ENCODE data around the gene NT5C1A. TPM values are rescaled to one million over a fixed set of nuclear protein-coding genes. Genes with fewer than 3 reads are reported as not detected.

The NT5C1A gene
- total RNA-seq, 1 donor from 2014 or later, result 0.56 TPM

DNA sequence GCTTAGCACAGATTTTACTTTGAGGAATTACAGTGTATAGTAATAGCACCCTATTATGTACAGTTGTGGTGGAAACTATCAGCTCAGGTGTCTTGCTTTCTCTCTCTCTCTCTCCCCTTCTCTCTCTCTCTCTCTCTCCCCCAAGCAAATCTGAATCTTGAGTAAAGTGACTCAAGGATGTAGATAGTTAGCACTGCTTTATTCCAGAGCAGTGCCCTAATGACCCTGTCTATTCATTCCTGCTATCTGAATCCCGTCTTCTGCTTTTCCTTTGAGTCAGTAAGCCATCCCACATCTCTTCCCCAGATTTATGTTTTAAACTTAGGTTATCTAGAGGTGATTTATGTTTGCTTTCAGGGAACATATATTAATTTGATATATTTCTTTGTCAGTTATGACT, 24.5 kb upstream of the NT5C1A start:
- H3K4me1 Mint-ChIP-seq, result peaks cover 9% of the 10 kb centered on the region
- H3K27me3 Mint-ChIP-seq, result peaks cover 55% of the 10 kb centered on the region
- DNase-seq, result no peak
- intact Hi-C loops (cut with micrococcal nuclease), result no loop called here
- H3K27ac Mint-ChIP-seq, result no peak overlapping the region
- no peaks in the 10 kb centered on the region for H3K9me3 Mint-ChIP-seq
- H3K36me3 Mint-ChIP-seq (ENCODE audit: low read depth), result no peaks in the 10 kb centered on the region
- no peak overlapping the region for H3K4me3 Mint-ChIP-seq

DNA sequence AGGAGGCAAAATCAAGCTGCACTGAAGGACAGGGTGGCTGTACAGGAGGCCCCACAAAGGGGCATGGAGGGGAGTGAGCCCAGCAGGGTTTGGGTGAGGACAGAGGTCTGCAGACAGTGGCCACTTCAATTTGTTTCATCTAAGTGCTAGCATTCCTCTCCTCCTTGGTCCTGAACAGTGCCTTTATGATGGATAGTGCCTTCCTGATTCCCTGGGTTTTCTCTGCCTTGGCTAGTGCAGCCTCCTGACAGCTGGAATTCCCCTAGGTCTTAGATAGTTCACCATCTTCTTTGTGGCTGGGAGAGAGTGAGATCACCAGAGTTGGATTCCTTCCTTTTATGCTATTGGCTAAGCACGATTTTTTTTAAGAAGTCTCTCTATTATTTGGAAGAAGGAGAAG, 23.1 kb upstream of the NT5C1A start:
- Mint-ChIP-seq H3K27ac (no peak overlapping the region), H3K36me3 (ENCODE audit: low read depth) (no peaks in the 10 kb centered on the region), H3K27me3 (peaks cover 56% of the 10 kb centered on the region), H3K4me1 (peaks cover 20% of the 10 kb centered on the region), H3K9me3 (no peaks in the 10 kb centered on the region), H3K4me3 (no peak overlapping the region)
- intact Hi-C loops (cut with micrococcal nuclease), result no loop called here
- DNase-seq, result no peak

DNA sequence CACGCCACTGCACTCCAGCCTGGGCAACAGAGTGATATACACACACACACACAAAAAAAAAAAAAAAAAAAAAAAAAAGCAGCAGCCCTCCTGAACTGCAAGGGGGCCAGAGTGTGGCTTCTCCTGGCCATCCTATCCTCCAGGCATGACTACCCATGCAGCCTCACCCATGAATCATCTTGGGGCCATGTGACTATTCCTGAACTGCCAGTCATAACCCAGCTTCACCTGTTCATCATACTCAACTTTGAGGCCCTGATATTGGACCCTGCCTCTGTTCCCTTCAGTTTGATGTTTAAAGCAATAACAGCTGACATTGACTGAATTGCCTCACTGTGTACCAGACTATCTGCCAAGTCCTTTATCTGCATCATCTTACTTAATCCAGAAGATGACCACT, 22.1 kb upstream of the NT5C1A start:
- no peak for DNase-seq
- Mint-ChIP-seq H3K27ac (no peak overlapping the region), H3K4me3 (no peak overlapping the region), H3K4me1 (peaks cover 22% of the 10 kb centered on the region), H3K27me3 (peaks cover 58% of the 10 kb centered on the region), H3K36me3 (ENCODE audit: low read depth) (no peaks in the 10 kb centered on the region), H3K9me3 (no peaks in the 10 kb centered on the region)
- intact Hi-C loops (cut with micrococcal nuclease), result loop anchor here (5.0 kb wide), 3 partner anchors 33 to 103 kb away; no protein-coding TSS in a partner anchor

DNA sequence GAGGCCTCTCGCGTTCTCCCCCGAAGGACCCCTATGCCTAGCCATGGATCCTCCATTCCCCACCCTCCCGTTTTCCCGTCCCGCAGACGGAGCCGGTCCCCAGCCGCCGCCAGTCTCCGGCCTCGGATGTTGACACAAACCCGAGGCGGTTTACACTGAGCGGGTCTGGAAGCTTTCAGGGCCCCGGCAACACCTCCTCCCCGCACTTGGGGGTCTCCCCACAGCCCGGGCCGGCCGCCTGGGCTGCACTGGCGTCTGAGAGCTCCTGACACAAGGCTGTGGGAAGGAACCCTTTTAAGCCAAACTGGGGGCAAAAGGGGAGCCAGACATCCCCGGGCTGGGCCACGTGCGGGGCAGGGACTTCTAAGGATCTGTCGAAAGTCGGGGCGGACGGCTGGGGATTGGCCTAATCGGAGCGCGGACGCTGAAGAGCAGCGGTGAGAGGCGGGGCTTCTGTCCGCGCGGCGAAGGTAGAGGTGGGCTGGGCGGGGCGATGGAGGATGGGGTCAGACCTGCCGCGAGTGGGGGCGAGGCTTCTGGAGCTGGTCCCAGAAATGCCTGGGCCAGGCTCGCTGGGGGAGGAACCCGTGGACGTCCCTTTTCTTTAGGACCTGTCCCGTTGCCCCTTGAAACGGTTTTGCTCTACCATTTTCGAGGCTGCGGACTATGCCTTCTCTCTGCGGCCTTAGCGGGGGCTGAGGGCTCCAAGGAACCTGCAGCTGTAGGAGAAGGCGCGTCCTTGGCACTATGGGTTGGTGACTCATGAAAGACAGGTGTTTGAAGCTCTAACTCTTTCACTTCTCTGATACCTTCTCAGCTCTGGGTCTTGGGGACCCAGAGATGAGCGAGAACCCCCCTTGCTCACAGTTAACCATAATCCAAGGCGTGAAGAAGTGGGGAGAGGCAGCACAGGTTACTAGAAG, 20.5 kb upstream of the NT5C1A start:
- Mint-ChIP-seq H3K27ac (no peak overlapping the region), H3K4me1 (peaks cover 27% of the 10 kb centered on the region), H3K36me3 (ENCODE audit: low read depth) (no peaks in the 10 kb centered on the region), H3K27me3 (peaks cover 56% of the 10 kb centered on the region), H3K4me3 (peak overlapping the region; percentile 87), H3K9me3 (no peaks in the 10 kb centered on the region)
- DNase-seq, result peak; percentile 66
- intact Hi-C loops (cut with micrococcal nuclease), result loop anchor here (5.0 kb wide), 3 partner anchors 35 to 105 kb away; no protein-coding TSS in a partner anchor

DNA sequence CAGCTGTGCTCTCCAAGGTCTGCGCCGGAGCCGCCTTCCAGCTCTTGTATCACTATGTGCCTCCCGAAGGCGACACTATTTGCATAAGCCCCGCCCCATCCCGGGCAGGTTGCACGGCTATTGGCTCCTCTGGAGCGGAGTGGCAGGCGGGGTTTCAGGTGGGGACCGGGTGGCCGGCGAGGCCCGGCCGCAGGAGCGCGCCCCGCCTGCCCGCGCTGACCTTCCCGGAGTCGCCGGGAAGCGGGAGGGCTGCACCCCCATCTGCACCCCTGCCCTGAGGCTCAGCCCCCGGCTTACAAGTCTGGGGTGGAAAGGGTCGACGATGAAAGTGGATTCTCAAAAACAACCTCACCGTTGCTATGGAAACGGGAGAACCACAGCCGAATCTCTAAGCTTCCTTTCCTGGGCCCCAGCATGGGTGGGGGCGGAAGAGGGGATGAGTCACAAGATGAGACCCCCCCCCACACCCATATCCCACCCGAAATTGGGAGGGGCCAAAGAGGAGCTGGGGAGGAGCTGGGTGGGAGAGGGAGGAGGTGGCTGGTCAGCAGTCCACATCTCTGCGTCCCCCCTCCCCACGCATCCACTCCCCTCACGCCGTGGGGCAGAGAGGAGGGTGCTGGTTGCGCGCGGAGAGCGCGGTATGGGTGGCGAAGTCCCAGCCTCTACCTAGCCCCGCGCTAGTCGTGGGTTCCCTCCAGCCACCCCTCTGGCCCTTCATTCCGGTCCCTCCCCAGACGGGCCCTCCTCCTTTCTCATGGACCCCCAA, 19.7 kb upstream of the NT5C1A start, which contains the start of gene HPCAL4:
Gene HPCAL4, minus strand, starts transcription at position 51 of the 769 bp plus-strand sequence. CDS start 6,830 bp downstream, outside the sequence.
- Mint-ChIP-seq H3K4me3 (peak within 1 kb of the TSS; percentile 87), H3K27me3 (peaks cover 49% of the 10 kb centered on the region), H3K27ac (peak within 1 kb of the TSS; percentile 78), H3K4me1 (peaks cover 27% of the 10 kb centered on the region), H3K9me3 (no peaks in the 10 kb centered on the region), H3K36me3 (ENCODE audit: low read depth) (no peaks in the 10 kb centered on the region)
- intact Hi-C loops (cut with micrococcal nuclease), result loop anchor here (1.0 to 5.0 kb wide), 4 partner anchors 24 to 106 kb away; no protein-coding TSS in a partner anchor
- peak; percentile 97 for DNase-seq

DNA sequence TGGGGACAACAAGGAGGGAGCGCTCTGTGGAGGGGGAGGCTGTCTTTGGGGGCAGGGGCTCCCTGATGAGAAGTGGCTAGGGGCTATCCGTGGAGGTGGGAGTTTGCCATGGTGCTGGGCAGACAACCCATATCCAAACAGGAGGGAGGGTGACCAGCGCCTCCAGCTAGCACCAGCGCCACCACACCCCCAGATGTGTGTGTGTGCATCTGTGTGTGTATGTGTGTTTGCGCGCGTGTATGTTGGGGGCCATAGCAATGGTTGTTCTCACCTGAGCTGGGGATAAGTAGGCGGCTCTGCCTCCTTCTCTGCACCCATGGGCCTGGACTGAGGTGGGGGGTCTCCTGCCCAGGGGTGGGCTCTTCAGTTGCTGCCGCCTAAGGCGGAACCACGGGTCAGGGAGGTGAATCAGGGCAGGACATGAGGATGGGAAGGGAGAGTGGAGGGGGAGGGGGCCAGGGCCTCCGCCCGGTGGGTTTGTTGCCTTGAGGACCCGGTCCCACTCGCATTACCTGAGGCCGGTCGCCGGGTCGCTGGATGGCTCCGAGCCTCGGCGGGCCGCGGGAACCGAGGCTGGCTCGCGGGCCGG, 19.0 kb upstream of the NT5C1A start:
- Mint-ChIP-seq H3K4me3 (peak overlapping the region; percentile 87), H3K9me3 (no peaks in the 10 kb centered on the region), H3K27ac (peak overlapping the region; percentile 78), H3K4me1 (peaks cover 27% of the 10 kb centered on the region), H3K27me3 (peaks cover 51% of the 10 kb centered on the region), H3K36me3 (ENCODE audit: low read depth) (no peaks in the 10 kb centered on the region)
- intact Hi-C loops (cut with micrococcal nuclease), result loop anchor here (1.0 to 5.0 kb wide), 4 partner anchors 24 to 106 kb away; no protein-coding TSS in a partner anchor
- no peak for DNase-seq

DNA sequence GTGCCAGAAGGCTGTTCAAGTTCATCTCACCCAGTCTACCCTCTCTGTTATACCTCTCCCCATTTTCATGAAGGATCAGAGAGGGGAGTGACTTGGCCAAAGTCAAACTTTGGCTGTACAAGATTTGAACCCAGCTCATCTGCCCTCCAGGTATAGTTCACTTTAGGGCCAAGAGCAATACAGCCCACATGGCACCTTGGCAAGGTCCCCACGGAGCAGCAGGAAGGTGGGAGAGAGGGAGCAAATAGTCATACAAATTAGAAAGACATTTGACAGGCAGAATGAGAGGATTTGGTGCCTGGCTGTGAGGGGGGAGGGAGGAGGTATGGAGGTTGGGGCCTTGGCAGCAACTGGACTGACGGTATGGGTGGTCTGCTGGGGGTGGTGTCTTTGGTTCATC, 18.3 kb upstream of the NT5C1A start:
- Mint-ChIP-seq H3K36me3 (ENCODE audit: low read depth) (no peaks in the 10 kb centered on the region), H3K4me1 (peaks cover 27% of the 10 kb centered on the region), H3K27me3 (peaks cover 48% of the 10 kb centered on the region), H3K9me3 (no peaks in the 10 kb centered on the region), H3K4me3 (peak overlapping the region; percentile 87), H3K27ac (peak overlapping the region; percentile 25)
- no peak for DNase-seq
- intact Hi-C loops (cut with micrococcal nuclease), result loop anchor here (5.0 kb wide), 3 partner anchors 33 to 107 kb away; no protein-coding TSS in a partner anchor

DNA sequence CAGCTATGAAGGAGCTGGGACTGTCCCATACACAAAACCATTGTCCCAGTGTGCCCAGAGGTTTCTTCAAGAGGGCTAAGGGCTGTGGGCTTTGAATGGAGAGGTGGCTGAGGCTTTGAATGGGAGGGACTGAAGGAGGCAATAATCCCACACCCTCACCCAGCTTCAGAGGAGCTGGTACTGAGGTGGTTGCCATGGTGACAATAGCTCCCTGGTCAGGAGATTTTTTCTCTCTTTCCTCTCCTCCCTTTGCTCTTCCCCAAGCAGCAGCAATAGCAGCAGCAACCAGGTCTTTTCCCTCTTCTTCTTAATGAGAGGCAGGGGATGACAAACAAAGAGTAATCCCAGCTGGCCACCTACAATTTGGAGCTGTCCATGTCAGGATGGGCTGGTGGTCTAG, 17.7 kb upstream of the NT5C1A start:
- no peak for DNase-seq
- H3K4me3 Mint-ChIP-seq, result no peak overlapping the region
- peaks cover 50% of the 10 kb centered on the region for H3K27me3 Mint-ChIP-seq

DNA sequence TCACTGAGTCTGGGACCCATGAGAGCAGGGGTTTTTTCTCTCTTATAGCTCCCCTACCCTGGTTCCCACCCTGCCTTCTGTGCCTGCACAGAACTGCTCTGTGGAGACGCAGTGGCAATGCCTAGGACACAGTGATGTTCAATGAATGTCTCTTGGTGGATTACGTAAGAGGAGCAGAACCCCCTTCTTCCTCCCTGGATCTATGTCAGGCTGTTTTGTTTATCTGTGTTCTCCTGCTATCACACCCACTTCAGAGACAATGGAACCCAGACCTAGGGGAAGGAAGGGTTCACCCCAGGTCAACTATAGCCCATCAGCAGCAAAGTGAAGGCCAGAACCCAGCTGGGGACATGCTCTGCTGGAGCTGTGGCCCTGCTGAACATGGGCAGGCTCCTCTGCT, 17.3 kb upstream of the NT5C1A start:
- no peak overlapping the region for H3K27ac Mint-ChIP-seq
- peaks cover 21% of the 10 kb centered on the region for H3K4me1 Mint-ChIP-seq
- H3K27me3 Mint-ChIP-seq, result peaks cover 50% of the 10 kb centered on the region
- no peaks in the 10 kb centered on the region for H3K36me3 Mint-ChIP-seq (ENCODE audit: low read depth)
- H3K4me3 Mint-ChIP-seq, result no peak overlapping the region
- H3K9me3 Mint-ChIP-seq, result no peaks in the 10 kb centered on the region
- intact Hi-C loops (cut with micrococcal nuclease), result no loop called here
- no peak for DNase-seq

More for the DNA sequence above, 17.7 kb upstream of the NT5C1A start:
- Mint-ChIP-seq H3K36me3 (ENCODE audit: low read depth) (no peaks in the 10 kb centered on the region), H3K27ac (no peak overlapping the region), H3K9me3 (no peaks in the 10 kb centered on the region), H3K4me1 (peaks cover 24% of the 10 kb centered on the region)
- intact Hi-C loops (cut with micrococcal nuclease), result loop anchor here (5.0 kb wide), 3 partner anchors 32 to 108 kb away; no protein-coding TSS in a partner anchor

DNA sequence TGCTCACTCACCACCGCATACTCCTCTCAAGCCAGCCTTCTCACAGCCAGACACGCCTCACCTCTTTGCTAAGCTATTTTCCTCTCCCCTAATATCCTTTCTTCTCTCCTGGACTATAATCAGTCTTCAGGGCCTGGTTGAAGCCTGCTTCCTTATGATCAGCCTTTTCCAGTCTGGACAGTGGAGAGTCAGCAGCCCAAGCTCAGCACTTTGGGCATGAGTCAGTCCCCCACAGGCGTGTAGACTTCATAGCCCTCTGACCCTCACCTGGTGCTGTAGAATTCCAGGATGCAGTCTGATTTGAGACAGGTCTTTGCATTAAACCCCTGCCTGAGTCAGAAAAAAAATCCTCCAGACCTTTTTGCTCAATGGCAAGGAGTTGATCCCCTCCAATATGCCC, 16.8 kb upstream of the NT5C1A start:
- intact Hi-C loops (cut with micrococcal nuclease), result no loop called here
- no peaks in the 10 kb centered on the region for H3K36me3 Mint-ChIP-seq (ENCODE audit: low read depth)
- peaks cover 50% of the 10 kb centered on the region for H3K27me3 Mint-ChIP-seq
- no peak for DNase-seq
- no peak overlapping the region for H3K27ac Mint-ChIP-seq
- H3K4me3 Mint-ChIP-seq, result no peak overlapping the region
- peaks cover 18% of the 10 kb centered on the region for H3K4me1 Mint-ChIP-seq
- H3K9me3 Mint-ChIP-seq, result no peaks in the 10 kb centered on the region

DNA sequence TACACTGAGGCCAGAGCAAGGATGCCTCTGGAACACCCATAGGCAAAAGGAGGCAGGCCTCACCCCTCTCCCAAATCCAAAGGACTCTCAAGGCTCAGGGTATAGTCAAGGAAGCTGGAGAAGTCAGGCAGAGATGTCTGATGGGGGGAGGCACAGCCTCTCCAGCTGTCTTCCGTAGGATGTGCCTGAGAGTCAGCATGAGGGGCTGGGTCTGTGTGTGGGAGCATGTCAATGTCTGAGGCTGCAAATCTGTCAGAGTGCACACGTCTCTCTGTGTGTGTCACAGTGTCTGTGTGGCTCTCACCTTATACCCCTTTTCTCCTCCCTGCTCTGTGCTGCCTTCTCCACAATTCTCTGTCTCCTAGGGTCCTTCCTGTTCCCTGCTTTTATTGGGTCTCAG, 15.3 kb upstream of the NT5C1A start:
- H3K27ac Mint-ChIP-seq, result no peak overlapping the region
- no peaks in the 10 kb centered on the region for H3K9me3 Mint-ChIP-seq
- H3K4me1 Mint-ChIP-seq, result peaks cover 18% of the 10 kb centered on the region
- H3K4me3 Mint-ChIP-seq, result no peak overlapping the region
- peaks cover 51% of the 10 kb centered on the region for H3K27me3 Mint-ChIP-seq
- intact Hi-C loops (cut with micrococcal nuclease), result no loop called here
- no peaks in the 10 kb centered on the region for H3K36me3 Mint-ChIP-seq (ENCODE audit: low read depth)
- no peak for DNase-seq

DNA sequence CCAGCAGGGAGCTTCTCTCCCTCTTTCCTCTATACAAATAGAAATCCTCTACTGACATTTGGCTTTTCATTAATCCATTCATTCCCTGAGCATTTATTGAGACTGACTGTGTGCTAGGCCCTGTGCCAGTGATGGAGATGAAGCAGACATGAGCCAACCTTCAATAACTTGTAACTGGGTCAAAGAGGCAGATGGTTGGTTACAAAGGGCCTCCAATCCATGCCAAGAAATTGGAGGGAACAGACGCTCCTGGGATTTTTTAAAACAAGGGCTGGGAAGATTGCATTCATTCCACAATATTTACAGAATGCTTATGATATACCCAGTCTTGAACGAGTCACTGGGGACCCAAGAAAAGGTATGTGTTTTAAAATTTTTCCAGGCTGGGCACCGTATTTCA, 13.2 kb upstream of the NT5C1A start:
- Mint-ChIP-seq H3K27ac (no peak overlapping the region), H3K4me3 (no peak overlapping the region), H3K36me3 (ENCODE audit: low read depth) (no peaks in the 10 kb centered on the region), H3K9me3 (no peaks in the 10 kb centered on the region), H3K27me3 (peaks cover 48% of the 10 kb centered on the region), H3K4me1 (peaks cover 14% of the 10 kb centered on the region)
- intact Hi-C loops (cut with micrococcal nuclease), result no loop called here
- DNase-seq, result no peak

DNA sequence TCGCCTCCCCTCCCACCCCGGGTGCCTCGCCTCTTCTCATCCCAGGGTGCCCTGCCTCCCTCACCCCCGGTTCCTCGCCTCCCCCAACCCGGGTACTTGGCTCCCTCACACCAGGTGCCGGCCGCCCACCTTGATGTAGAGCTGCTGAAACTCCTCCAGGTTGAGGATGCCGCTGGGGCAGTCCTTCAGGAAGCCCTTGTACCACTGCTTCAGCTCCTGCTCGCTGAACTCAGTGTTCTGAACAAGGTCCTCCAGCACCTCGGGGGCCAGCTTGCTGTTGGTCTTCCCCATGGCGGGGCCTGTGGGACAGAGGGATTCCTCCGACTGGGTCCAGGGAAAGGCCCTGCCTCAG, 12.4 kb upstream of the NT5C1A start:
- H3K27ac Mint-ChIP-seq, result no peak overlapping the region
- H3K4me3 Mint-ChIP-seq, result no peak overlapping the region

More for the DNA sequence above, 12.4 kb upstream of the NT5C1A start:
- intact Hi-C loops (cut with micrococcal nuclease), result no loop called here
- no peak for DNase-seq
- Mint-ChIP-seq H3K4me1 (peaks cover 12% of the 10 kb centered on the region), H3K27me3 (peaks cover 43% of the 10 kb centered on the region), H3K36me3 (ENCODE audit: low read depth) (no peaks in the 10 kb centered on the region), H3K9me3 (no peaks in the 10 kb centered on the region)

All from activated CD4-positive, alpha-beta T cell treated with anti-CD3 and anti-CD28 coated beads, Interleukin-2, amount 10 ng/mL, durations not matched to agents 24 days and 14 days (primary cell).